Esophagus muscularis mucosa (tissue), 3 donors: ENCODE data around the gene GNL3.

Experiments
- POLR2A ChIP-seq: fragments of 450-650 bp; IDR thresholded peaks from one replicate; pipeline ENCODE4 v1.6.1; 2017; ENCODE audit warnings: antibody characterized with exemption, moderate library complexity, mild to moderate bottlenecking, low read depth
- POLR2AphosphoS5 ChIP-seq, 2 donors: sonication (generic); formaldehyde crosslinking; IDR thresholded peaks; one replicate each; pipeline ENCODE4 v1.6.1; 2017; ENCODE audit warnings: antibody characterized with exemption in 2 of 2
- TF ChIP-seq, protein P1 (sequence below), 3 experiments: fragments of 200-600 bp in 2 of 3; fragments of 450-650 bp in 1 of 3; sonication (generic) in 2 of 3; IDR thresholded peaks; one replicate each; pipeline ENCODE4 v1.5.1; 2017 to 2019; ENCODE audit warnings: antibody characterized with exemption in 3 of 3, mild to moderate bottlenecking in 2 of 3, moderate library complexity in 1 of 3

DNA sequence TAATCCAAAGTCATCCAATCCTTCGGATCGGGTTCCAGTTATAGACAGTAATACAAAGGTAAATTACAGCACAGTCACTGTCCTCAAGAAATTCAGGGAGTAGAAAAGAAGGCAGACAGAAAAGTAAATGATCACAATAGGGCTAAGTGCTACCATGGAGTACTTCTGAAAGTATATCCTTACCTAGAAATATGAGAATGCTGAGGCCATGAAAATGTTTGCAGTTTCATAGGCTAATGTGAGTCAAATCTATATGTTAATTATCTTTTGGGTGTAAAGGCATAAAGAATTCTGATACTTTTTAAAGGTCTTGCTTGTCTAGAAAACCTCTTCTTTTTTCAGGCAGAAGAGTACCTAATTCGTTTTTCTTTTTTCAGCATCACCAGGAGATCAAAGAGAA is 29.9 kb upstream of the GNL3 start:
- TF ChIP-seq, protein P1, sequence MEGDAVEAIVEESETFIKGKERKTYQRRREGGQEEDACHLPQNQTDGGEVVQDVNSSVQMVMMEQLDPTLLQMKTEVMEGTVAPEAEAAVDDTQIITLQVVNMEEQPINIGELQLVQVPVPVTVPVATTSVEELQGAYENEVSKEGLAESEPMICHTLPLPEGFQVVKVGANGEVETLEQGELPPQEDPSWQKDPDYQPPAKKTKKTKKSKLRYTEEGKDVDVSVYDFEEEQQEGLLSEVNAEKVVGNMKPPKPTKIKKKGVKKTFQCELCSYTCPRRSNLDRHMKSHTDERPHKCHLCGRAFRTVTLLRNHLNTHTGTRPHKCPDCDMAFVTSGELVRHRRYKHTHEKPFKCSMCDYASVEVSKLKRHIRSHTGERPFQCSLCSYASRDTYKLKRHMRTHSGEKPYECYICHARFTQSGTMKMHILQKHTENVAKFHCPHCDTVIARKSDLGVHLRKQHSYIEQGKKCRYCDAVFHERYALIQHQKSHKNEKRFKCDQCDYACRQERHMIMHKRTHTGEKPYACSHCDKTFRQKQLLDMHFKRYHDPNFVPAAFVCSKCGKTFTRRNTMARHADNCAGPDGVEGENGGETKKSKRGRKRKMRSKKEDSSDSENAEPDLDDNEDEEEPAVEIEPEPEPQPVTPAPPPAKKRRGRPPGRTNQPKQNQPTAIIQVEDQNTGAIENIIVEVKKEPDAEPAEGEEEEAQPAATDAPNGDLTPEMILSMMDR (IDR thresholded peaks at IDR 0.05): no peak
- TF ChIP-seq POLR2AphosphoS5 (IDR thresholded peaks at IDR 0.05) (no peak), POLR2A (no peak)
